Small intestine (tissue), 7 donors: ENCODE measurements around the gene SORBS1. TPM values are rescaled to one million over a fixed set of nuclear protein-coding genes. Genes with fewer than 3 reads are reported as not detected.

Experiments used
- DNase-seq, 2 donors: peaks; one replicate each; pipeline versions ENCODE4 v3.0.0 to v3.0.0-alpha.2; 2013
- FAIRE-seq: peaks from 2 replicates; lab custom pipeline; 2012; peaks lifted over from hg19 to GRCh38; lab: Jason Lieb, UNC
- H3K27ac ChIP-seq, 3 donors: one replicate each; pipeline ENCODE4 v1.5.1; 2013; ENCODE audit warnings: low read length in 2 of 3, mild to moderate bottlenecking in 2 of 3, control low read depth in 1 of 3, inconsistent platforms in 1 of 3, low read depth in 1 of 3, moderate library complexity in 1 of 3
- H3K27me3 ChIP-seq, 3 donors: one replicate each; pipeline ENCODE4 v1.6.1; 2013; ENCODE audit warnings: low read length in 3 of 3, inconsistent platforms in 1 of 3; ENCODE audit not compliant: control insufficient read depth in 3 of 3, insufficient read depth in 3 of 3
- H3K36me3 ChIP-seq, 3 donors: one replicate each; pipeline ENCODE4 v1.6.1; 2013; ENCODE audit warnings: low read length in 3 of 3, inconsistent platforms in 1 of 3, low read depth in 1 of 3, mild to moderate bottlenecking in 1 of 3, moderate library complexity in 1 of 3; ENCODE audit not compliant: control insufficient read depth in 3 of 3, insufficient read depth in 2 of 3
- H3K4me1 ChIP-seq, 3 donors: one replicate each; pipeline ENCODE4 v1.6.1; 2013; ENCODE audit warnings: low read length in 2 of 3, inconsistent platforms in 1 of 3, low read depth in 1 of 3, mild to moderate bottlenecking in 1 of 3, moderate library complexity in 1 of 3; ENCODE audit not compliant: control insufficient read depth in 3 of 3, insufficient read depth in 2 of 3
- H3K4me3 ChIP-seq, 3 donors: one replicate each; pipeline ENCODE4 v1.5.1; 2013; ENCODE audit warnings: low read length in 3 of 3, control low read depth in 1 of 3, inconsistent platforms in 1 of 3, low read depth in 1 of 3, mild to moderate bottlenecking in 1 of 3, moderate library complexity in 1 of 3
- H3K9me3 ChIP-seq, 2 donors: one replicate each; pipeline ENCODE4 v1.6.1; 2013; ENCODE audit warnings: low read depth in 1 of 2, low read length in 1 of 2; ENCODE audit not compliant: control insufficient read depth in 2 of 2, insufficient read depth in 1 of 2
- WGBS, 3 donors: extraction: QIAGEN DNeasy Blood & Tissue Kit; methylation state at CpG; one replicate each; pipeline ENCODE4 v1.1.7; 2013; 5-methylcytosine and 5-hydroxymethylcytosine counted together
- polyA plus RNA-seq, 4 donors: library from polyadenylated mRNA; stranded (reverse) in 3 of 4; unstranded in 1 of 4; fragments of 200-250 nt in 3 of 4; fragments of 120-200 nt in 1 of 4; gene quantifications; one replicate each; pipeline versions ENCODE4 v1.2.1 to v1.2.3, GENCODE V29; 2013
- donor health status: healthy with polysubstance abuse.
- donor health status: control.
- donor health status: control.
- donor health status: Bipolar disorder and iron deficiency.
- donor health status: healthy.

The SORBS1 gene
- polyA plus RNA-seq, 4 donors: 4.9 to 35.5 (median 20.1) TPM

- WGBS, 3 donors: 62 to 76% (median 66%) methylated on average over 5 of the region's 5 CpGs
- FAIRE-seq: no peak
- H3K27ac ChIP-seq: no peak overlapping the region
Measured at GRCh38 chr10:95552679-95553342, 8.4 kb downstream of the SORBS1 start.

GRCh38 chr10:95550073-95550672 is 11.0 kb downstream of the SORBS1 start:
- Histone ChIP-seq H3K27ac (peak overlapping the region in 1 of 3 donors; percentile 9), H3K27me3 (no peaks in the 10 kb centered on the region), H3K9me3 (peaks cover 0 to 14% of the 10 kb centered on the region in 2 donors), H3K36me3 (peaks cover 0 to 4% (median 0%) of the 10 kb centered on the region in 3 donors), H3K4me1 (peaks cover 0 to 3% (median 2%) of the 10 kb centered on the region in 3 donors), H3K4me3 (no peak overlapping the region)
- 64 to 72% (median 65%) methylated on average over 10 of the region's 10 CpGs for WGBS, 3 donors
- DNase-seq (no peak), FAIRE-seq (no peak)

More at GRCh38 chr10:95552679-95553342, 8.4 kb downstream of the SORBS1 start:
- H3K4me3 ChIP-seq: no peak overlapping the region
- peaks cover 0 to 3% (median 0%) of the 10 kb centered on the region in 3 donors for H3K4me1 ChIP-seq
- H3K36me3 ChIP-seq: peaks cover 0 to 2% (median 0%) of the 10 kb centered on the region in 3 donors
- peak in 1 of 2 donors; percentile 43 for DNase-seq
- H3K9me3 ChIP-seq: peaks cover 0 to 9% of the 10 kb centered on the region in 2 donors
- H3K27me3 ChIP-seq: no peaks in the 10 kb centered on the region

GRCh38 chr10:95547791-95548435 is 13.3 kb downstream of the SORBS1 start:
- H3K36me3 ChIP-seq: peaks cover 0 to 6% (median 0%) of the 10 kb centered on the region in 3 donors
- H3K4me3 ChIP-seq: no peak overlapping the region
- H3K27ac ChIP-seq: no peak overlapping the region
- peaks cover 0 to 23% (median 4%) of the 10 kb centered on the region in 3 donors for H3K4me1 ChIP-seq
- no peak for DNase-seq
- H3K27me3 ChIP-seq: no peaks in the 10 kb centered on the region
- no peak for FAIRE-seq
- H3K9me3 ChIP-seq: peaks cover 0 to 6% of the 10 kb centered on the region in 2 donors
- WGBS, 3 donors: 91 to 96% (median 95%) methylated on average over 3 of the region's 3 CpGs

- H3K27me3 ChIP-seq: no peaks in the 10 kb centered on the region
- DNase-seq (no peak), FAIRE-seq (no peak)
- peaks cover 0 to 6% (median 0%) of the 10 kb centered on the region in 3 donors for H3K36me3 ChIP-seq
- H3K4me1 ChIP-seq: peaks cover 0 to 29% (median 6%) of the 10 kb centered on the region in 3 donors
- H3K9me3 ChIP-seq: peaks cover 0 to 4% of the 10 kb centered on the region in 2 donors
- 81 to 91% (median 82%) methylated on average over 3 of the region's 3 CpGs for WGBS, 3 donors
- no peak overlapping the region for H3K27ac ChIP-seq
- H3K4me3 ChIP-seq: no peak overlapping the region
Measured at GRCh38 chr10:95547197-95547596, 14.0 kb downstream of the SORBS1 start.

GRCh38 chr10:95545981-95546380 is 15.2 kb downstream of the SORBS1 start:
- DNase-seq: no peak

GRCh38 chr10:95544783-95545500 is 16.2 kb downstream of the SORBS1 start:
- H3K4me1 ChIP-seq: peaks cover 0 to 51% (median 9%) of the 10 kb centered on the region in 3 donors
- no peak for FAIRE-seq

More at GRCh38 chr10:95545981-95546380, 15.2 kb downstream of the SORBS1 start:
- H3K4me1 ChIP-seq: peaks cover 0 to 41% (median 9%) of the 10 kb centered on the region in 3 donors
- H3K36me3 ChIP-seq: peaks cover 0 to 10% (median 0%) of the 10 kb centered on the region in 3 donors
- 85 to 90% (median 89%) methylated on average over 2 of the region's 2 CpGs for WGBS, 3 donors
- H3K27me3 ChIP-seq: no peaks in the 10 kb centered on the region
- peaks cover 0 to 4% of the 10 kb centered on the region in 2 donors for H3K9me3 ChIP-seq
- FAIRE-seq: no peak
- H3K27ac ChIP-seq: no peak overlapping the region
- H3K4me3 ChIP-seq: no peak overlapping the region

GRCh38 chr10:95543459-95543858 is 17.7 kb downstream of the SORBS1 start:
- H3K9me3 ChIP-seq: peaks cover 0 to 4% of the 10 kb centered on the region in 2 donors
- FAIRE-seq (no peak), DNase-seq (no peak)
- H3K4me3 ChIP-seq: no peak overlapping the region
- 14 to 51% (median 25%) methylated on average over 4 of the region's 4 CpGs for WGBS, 3 donors
- peak overlapping the region in 1 of 3 donors; percentile 18 for H3K27ac ChIP-seq
- peaks cover 0 to 10% (median 0%) of the 10 kb centered on the region in 3 donors for H3K36me3 ChIP-seq
- H3K27me3 ChIP-seq: no peaks in the 10 kb centered on the region
- peaks cover 0 to 64% (median 12%) of the 10 kb centered on the region in 3 donors for H3K4me1 ChIP-seq

More at GRCh38 chr10:95544783-95545500, 16.2 kb downstream of the SORBS1 start:
- H3K27me3 ChIP-seq: no peaks in the 10 kb centered on the region
- peak overlapping the region in 1 of 3 donors; percentile 41 for H3K27ac ChIP-seq
- no peak overlapping the region for H3K4me3 ChIP-seq
- peaks cover 0 to 10% (median 0%) of the 10 kb centered on the region in 3 donors for H3K36me3 ChIP-seq
- peaks cover 0 to 4% of the 10 kb centered on the region in 2 donors for H3K9me3 ChIP-seq
- WGBS, 3 donors: 45 to 75% (median 66%) methylated on average over 12 of the region's 12 CpGs
- no peak for DNase-seq
